HG02840 (cell line): ENCODE data around the gene THADA.
"Not testable (repeated sequence)": the region's sequence is repeated elsewhere in the genome, so short reads cannot be mapped to it uniquely, and the experiment has no call there.

Experiments
- ATAC-seq: cut with Tn5 transposase; IDR thresholded peaks from one replicate; pipeline ENCODE4 v1.9.1; 2021; ENCODE audit warnings: mild to moderate bottlenecking, moderate library complexity, moderate number of reproducible peaks; ENCODE audit not compliant: unreplicated experiment, low FRiP score

Gene THADA

DNA sequence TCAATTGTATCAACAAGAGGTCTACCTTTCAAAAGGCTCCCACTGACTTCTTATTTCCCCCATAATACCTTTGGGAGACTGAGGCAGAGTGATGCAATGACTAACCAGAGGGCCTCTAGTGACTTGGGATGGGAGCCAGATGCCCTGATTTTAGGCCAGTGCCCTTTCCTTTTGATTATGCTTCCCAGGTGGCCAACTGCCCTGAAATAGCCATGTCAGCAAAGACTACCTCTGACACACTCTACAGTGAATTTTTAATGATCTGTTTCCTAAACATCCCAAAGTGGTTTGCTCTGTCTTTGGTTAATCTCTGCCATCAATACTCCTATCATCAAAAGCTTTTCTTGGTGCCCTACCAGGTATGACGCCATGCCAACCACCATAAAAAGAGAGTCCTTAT lies 303.5 kb downstream of the THADA start:
- no peak for ATAC-seq

DNA sequence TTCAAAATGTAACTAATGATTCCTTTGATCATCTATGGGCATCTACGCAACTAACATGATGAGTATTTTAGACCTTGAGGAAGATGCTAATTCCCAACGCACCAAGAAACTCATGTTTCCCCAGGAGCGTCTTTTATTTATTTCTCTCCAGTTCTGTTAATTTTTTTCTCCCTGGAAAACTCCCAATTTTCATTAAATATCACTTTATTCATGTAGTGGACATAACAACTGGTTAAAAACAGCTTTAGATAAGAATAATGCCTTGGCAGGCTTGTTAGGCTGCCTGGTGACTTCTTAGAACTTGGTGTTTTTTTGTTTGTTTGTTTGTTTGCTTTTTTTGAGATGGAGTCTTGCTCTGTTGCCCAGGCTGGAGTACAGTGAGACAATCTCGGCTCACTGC lies 306.5 kb downstream of the THADA start:
- ATAC-seq = no peak

DNA sequence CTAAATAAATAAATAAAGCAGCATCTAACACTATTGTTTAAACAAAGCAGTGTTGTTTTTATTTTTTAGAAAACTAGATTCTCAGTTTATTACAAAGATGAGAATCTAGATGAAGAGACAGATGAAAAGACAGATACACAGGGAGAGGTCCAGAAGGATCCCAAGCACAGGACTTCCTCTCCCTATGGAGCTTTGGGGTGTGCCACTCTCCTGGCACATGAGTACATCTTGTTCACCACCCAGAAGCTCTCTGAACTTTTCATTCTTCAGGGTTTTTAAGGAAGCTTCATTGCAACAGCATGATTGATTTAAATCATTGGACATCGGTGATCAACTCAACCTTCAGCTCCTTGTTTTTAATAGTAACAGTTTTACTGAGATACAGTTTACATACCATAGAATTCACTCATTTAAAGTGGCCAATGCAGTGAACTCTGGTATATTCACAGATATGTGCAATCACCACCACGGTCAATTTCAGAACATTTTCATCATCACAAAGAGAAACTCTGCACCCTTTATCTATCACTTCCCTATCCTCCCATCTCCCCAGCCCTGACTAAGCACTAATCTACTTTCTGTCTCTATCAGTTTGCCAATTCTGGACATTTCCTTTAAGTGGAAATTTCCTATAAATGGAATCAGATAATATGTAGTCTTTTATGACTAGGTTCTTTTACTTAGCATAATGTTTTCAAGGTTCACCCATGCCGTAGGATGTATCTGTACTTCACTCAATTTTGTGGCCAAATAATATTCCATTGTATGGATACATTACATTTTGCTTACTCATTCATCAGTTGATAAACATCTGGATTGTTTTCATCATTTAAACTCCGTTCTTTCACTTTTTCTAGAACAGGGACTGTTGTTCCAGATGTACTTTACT lies 307.2 kb downstream of the THADA start:
- ATAC-seq = no peak

DNA sequence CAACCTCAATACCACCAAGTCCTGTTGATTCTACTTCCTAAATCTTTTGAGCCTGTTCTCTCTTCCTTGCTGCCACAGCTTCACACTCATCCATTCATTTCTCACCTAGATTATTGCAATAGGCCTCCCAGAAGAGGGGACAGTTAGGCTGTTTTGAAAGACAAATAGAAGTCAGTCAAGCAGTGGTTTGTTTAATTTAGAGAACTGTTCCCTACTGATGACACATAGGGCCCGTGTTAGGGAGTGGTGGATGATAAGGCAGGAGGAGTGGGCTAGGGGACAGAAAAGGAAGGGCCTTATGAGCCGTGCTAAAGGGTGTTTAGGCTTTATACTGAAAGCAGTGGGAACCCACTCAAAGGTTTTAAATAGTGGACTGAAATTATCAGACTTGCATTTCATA lies 309.9 kb downstream of the THADA start:
- no peak for ATAC-seq

DNA sequence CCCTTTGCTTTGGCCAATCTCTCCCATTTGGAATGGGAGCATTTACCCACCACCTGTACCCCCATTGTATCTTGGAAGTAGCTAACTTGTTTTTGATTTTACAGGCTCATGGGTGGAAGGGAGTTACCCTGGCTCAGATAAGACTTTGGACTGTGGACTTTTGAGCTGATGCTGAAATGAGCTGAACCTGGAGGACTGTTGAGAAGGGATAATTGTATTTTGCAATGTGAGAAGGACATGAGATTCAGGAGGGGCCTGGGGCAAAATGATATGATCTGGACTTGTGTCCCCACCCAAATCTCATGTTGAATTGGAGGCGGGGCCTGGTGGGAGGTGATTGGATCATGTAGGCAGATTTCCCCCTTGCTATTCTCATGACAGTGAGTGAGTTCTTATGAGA lies 310.9 kb downstream of the THADA start:
- no peak for ATAC-seq

DNA sequence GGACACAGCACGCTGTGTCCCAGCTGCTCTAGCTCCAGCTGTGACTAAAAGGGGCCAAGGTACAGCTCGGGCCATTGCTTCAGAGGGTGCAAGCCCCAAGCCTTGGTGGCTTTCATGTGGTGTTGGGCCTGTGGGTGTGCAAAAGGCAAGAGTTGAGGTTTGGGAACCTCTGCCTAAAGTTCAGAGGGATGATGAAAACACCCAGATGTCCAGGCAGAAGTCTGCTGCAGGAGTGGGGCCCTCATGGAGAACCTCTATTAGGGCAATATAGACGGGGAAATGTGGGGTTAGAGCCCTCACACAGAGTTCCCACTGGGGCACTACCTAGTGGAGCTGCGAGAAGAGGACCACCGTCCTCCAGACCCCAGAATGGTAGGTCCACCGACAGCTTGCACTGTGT lies 311.5 kb downstream of the THADA start:
- not testable (repeated sequence) for ATAC-seq

DNA sequence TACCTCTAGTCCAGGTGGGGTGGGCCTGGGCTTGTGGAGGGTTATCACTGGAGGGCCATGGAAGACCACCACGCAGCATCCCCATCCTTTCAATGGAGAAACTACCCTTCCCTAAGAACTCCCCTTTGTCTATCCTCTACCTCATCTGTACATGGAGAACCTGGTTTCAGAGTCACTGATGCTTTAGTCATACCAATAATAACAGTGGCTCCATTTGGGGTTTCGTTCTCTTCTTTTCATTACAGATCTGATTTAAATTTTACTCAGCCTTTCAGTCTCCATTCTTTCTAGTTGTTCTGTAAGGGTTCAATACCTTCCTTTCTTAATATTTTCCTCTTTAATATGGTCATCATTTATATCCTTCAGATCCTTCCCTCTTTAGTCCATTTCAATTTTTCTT lies 314.8 kb downstream of the THADA start:
- ATAC-seq = no peak

DNA sequence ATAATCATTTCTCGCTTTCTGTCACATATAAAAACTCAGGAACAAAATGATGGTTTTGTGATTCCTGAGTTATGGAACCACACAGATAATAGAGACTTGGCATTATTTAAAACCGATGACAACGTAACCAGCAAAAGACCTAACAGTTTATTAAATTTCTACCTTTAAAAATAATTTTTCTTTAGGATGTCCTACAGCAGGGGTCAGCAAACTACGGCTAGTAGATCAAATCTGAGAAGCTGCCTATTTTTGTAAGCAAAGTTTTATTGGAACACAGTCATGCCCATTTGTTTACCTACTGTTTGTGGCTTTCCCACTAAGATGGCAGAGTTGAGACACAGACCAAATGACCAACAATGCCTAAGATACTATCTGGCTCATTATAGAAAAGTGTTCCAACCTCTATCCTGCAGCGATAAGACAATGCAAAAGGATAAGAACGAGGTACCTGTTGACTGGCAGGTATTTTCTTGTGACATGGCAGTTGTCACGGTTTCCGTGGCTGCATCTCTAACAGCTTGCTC lies 316.5 kb downstream of the THADA start:
- no peak for ATAC-seq

DNA sequence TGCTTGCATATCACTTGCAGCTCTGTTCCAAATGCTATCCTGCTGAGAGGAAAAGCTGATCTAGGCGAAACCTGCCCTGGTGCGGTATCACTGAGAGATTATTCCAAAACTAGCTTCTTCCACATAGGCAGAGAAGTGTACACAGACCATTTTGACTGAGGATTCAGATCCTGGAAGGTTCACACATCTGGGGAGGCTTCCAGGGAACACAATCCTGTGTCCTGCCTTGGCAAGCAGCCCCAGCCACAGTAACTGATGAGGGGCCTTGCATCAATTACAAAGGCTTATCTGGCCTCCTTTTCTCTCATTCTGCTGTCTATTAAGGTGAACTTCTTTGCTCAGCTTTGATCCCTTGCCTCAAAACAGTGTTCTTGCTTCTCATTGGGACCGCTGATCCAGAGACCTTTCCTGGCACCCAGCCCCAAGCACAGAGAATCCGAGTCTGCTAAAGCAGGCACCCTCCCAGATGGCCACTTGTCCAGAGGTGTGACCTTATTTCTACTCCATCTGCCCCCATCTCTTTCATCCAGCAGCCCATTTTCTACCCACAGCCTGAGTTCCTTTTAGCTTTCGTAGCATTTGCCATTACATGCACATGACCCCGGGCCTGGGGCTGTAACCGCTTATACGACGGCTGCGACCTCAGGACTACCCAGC lies 317.1 kb downstream of the THADA start:
- no peak for ATAC-seq

DNA sequence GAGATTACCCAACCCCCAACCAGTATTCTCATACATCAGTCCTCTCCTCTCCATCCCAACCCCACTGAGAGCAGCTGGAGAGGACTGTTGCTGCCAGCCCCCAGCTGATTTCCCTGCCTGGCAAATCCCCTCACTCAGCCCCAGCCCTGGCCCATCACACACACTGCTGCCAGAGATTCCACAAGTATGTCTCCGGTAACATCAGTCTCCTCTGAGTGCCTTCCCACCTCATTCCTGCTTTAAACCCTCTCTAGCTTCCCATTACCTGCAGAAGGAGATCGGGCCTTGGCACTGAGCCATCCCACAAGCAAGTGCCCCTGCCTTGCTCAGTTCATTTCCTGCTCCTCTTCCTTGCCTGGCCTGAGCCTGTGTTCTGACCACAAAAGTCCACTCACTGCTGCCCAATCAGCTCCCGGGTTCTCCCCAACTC lies 318.9 kb downstream of the THADA start:
- no peak for ATAC-seq

DNA sequence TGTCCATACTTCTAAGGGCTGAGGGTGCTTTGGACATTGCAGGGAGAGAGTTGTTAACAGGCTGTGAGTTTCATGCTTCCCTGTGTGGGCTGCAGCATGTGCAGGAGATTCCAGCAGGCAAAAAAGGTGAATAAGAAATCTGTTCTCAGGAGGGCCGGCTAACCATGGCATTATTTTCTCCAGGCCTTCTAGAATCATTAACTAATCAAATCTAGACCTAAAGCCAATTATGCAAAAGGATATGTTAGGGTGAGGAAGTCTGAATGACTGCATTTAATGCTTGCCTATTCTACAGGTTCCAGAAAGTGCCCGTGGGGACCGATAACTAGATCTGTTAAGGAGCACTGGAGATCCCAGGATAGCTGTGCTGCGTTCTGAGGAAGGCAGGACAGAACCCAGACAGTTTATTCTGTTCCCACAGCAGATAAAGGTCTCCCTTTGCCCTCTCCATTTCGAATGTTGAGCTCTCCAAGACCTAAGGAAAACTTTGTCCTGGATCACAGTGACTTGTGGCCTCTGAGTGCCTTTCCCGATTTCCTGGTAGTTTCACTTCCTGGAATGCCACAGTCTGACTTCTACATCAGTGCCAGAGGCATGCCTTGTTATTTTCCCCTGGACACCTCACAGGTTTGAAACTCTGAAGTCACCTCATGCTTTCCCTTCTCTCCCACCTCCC lies 319.4 kb downstream of the THADA start:
- ATAC-seq = no peak

DNA sequence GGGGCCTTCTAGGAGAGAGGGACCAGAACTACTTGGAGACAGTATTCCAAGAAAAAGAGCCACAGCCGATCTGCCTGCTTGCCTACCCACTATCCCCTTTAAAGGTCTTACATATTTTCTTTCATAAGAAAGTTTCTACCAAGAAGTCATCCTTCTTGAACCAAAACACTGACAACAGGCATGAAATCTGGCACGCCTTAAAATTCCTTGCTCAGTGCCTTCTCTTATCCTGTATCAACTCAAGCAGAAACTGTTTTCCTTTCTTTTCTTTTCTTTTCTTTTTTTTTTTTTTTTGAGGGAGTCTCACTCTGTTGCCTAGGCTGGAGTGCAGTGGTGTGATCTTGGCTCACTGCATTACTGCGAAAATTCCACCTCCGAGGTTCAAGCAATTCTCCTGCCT lies 321.1 kb downstream of the THADA start:
- no peak for ATAC-seq

DNA sequence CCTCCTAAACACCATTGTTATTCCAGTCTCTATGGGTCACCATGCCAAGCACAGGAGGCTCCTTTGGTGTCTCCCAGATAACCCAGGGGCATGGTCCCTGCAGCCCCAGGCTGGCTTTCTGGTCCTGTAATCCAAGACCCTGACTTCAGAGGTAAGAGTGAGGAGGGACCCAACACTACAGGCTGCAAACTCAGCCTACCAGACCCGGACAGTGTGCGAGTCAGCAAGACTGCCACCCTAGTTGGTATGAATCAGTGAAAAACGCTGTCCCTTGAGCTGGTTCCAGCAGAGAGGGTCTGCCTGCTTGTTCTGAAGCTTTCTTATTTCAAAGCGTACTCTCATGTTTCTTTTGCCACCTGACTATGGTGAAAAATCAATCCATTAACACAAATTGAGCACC lies 321.8 kb downstream of the THADA start:
- no peak for ATAC-seq

DNA sequence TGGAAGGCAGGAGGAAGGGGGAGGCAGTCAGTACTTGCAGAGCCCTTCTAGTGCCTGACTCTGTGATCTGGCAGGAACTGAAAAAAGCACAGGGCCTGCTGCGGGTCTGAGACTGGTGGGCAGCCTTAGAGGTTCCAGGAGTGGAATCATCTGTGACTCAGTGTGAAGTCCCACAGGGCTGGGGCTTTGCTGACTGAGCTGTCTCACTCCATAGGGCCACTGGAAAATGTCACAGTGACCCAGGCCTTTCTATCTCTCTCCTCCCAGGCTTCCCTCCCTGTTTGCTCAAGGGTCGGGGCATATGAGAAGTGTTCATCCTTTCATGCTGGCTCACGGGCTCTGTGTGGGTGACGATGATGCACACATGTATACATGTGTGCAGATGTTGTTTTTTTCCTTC lies 322.3 kb downstream of the THADA start:
- no peak for ATAC-seq

DNA sequence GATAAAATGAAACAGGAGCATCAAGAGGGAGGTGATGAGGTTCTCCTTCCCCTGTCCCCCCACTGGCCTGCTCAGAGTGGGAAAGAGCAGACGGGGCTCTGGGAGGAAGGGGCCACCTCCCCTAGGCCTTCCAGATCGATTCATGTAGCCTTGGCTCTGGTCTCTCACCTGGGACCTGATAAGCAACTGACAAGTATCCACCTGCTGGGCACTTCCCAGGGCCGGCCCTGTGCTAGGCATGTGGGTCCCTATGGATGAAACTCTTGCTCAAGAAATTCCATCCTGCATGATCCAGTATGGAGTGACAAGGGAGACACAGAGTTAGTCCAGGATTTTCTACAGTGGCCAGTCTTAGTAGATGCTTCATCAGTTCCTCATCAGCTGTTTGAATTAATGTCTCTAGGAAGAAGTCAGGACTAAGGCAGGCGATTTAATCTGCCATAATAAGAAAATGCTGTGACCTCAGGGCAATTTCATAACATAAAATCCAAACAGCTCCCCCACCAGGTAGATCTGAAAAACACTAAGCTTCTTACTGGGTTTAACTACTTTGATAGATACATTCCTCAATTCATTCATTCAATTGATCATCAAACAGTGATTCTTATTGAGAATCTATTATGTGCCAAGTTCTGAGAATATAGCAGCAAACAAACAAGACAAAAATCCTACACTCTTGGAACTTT lies 324.8 kb downstream of the THADA start:
- ATAC-seq = no peak

DNA sequence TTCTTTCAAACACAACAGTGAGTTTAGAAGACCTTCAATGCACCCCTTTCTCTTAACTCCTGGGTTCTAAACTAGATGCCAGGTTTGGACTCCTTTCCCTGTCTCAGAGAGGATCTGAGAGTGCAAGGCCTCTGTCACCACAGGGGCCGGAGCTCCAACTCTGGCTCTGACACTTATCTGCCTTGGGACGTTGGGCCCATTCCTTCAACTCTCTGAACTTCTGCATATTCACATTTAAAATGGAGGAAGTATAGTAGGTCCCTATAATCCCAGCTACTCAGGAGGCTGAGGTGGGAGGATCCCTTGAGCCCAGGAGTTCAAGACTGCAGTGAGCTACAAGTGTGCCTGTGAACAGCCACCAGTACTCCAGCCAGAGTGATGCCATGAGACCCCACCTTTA lies 325.4 kb downstream of the THADA start:
- ATAC-seq = no peak

DNA sequence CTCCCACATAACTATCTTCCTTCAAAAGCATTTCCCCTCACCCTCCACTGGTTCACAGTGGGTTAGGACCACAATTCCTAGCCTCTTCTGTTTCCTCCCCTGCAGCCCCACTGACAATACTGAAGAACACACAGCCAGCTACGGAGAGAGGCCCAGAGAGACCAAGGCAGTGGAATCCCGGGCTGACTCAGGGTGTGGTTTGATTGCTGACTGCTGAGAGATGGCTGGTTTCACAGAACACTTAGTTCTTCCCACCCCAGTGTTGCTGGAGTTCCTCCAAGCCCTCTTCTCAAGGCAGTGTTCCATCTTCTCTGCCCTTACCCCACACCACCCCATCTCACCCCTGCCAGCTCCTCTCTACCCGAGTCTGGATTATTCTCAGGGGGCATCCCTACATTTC lies 326.1 kb downstream of the THADA start:
- no peak for ATAC-seq

DNA sequence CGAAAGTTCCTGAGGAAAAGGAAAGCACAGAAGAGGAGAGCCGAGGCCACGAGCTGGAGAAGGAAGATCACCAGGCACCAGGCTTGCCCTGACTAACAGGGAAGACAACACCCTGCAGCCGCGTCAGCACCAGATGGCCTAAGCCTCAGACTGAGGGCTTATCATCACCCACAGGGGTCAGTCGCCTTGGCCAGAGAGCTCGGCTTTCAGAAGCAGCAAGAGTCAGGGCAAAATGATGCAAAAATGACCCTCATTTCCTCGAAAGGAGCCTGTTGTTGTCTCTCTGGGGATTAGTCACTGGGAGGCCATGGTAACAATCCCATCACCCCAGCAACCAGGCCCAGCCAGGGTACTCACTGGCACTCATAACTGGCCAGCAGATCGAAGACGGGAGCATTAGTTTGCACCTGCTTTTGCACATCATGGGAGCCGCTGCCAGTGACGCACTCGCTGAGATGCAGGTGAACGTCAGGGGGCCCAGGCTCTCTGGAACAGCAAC lies 326.7 kb downstream of the THADA start:
- ATAC-seq = no peak

DNA sequence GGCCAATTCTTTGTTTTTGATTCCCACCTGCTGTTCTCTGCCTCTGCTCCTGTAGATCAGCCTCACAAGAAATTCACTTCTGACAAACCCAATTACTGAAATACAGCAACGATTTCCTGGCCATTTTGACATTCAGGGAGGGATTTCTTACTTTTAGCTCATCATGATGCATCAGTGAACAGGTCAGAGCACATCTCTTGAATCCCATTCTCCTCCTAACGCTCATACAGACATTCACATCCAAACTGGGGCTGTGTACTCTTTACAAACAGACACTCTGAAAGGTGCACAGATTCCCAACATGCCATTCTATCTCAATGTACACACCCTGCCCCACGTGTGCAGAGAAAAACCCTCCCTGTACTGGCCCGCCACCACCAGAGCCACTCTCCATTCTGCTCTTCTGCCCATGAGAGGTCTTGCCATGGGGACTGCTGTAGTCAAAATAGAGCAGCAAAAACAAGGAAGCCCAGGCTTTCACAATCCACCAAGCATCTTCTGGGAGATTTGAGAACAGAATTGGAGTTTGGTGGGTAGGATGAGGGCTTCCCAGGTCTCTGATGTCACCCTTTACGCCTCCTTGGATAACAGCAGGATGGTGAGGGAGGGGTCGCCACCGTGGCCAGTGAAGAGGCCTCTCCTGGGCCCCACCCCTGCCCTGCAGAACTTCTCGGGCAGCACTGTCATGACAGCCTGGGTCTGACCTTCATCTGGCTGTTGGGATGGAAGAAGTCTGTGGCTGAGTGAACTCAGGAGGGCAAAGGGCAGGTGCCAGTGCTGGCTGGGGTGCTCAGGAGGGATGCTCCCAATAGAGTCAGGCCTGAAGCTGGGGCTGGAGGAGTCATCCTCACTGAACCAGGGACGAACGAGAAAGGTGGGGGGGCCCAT lies 327.5 kb downstream of the THADA start:
- ATAC-seq = no peak

DNA sequence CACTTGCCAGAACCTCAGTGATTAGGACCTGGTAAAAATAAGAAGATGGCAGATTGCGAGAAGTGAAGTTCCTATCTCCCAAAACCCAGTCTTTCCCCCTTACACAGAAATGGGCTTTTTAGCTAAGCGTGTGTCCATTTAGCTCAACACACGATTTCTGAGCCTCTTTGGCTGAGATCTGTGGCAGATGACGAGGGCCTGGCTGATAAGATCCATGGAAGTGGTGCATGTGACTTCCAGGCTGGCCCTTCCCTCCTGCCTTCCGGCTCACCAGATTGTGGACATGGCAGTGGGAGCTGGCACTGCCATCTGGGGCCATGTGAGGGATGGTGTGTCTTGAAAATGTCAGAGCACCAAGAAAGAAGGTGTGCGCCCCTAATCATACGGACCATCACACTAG lies 328.5 kb downstream of the THADA start:
- no peak for ATAC-seq
